Fibroblast of mammary gland (primary cell): ENCODE measurements around the gene MAK.
"Not testable (repeated sequence)": the region's sequence is repeated elsewhere in the genome, so short reads cannot be mapped to it uniquely, and the experiment has no call there.

Experiments
- DNase-seq: peaks from one replicate; pipeline ENCODE4 v3.0.0-alpha.2; 2010; ENCODE audit warnings: low read depth
- H3K4me3 ChIP-seq: 2 replicates; pipeline ENCODE4 v1.5.1; 2011; ENCODE audit warnings: low read depth, mild to moderate bottlenecking, low read length, moderate library complexity; ENCODE audit not compliant: control insufficient read depth
- CTCF ChIP-seq: conservative IDR thresholded peaks from 2 replicates; pipeline ENCODE4 v1.5.1; 2011; ENCODE audit warnings: low read depth, low read length, inconsistent platforms; ENCODE audit not compliant: control insufficient read depth, insufficient read depth

MAK gene

GRCh38 chr6:10749734-10750133 is 88.6 kb downstream of the MAK start:
- H3K4me3 ChIP-seq: no peak overlapping the region
- DNase-seq: no peak
- no peak for TF ChIP-seq CTCF

- H3K4me3 ChIP-seq: peak within 1 kb of the TSS; percentile 93
- peak; percentile 92 for DNase-seq
- TF ChIP-seq CTCF: no peak
Measured at GRCh38 chr6:10747251-10747972, 90.9 kb downstream of the MAK start, which contains the start of gene TMEM14B. TSS of gene TMEM14B (plus strand) at chr6:10747805. CDS start at chr6:10749246, 1,441 bp downstream.

GRCh38 chr6:10746915-10747250 is 91.5 kb downstream of the MAK start:
- DNase-seq: no peak
- no peak for TF ChIP-seq CTCF
- peak overlapping the region; percentile 93 for H3K4me3 ChIP-seq

GRCh38 chr6:10745116-10745515 is 93.2 kb downstream of the MAK start:
- no peak for DNase-seq
- TF ChIP-seq CTCF: no peak
- no peak overlapping the region for H3K4me3 ChIP-seq

GRCh38 chr6:10743515-10743914 is 94.8 kb downstream of the MAK start:
- no peak overlapping the region for H3K4me3 ChIP-seq
- no peak for DNase-seq
- TF ChIP-seq CTCF: no peak

- DNase-seq: no peak
- no peak for TF ChIP-seq CTCF
- no peak overlapping the region for H3K4me3 ChIP-seq
Measured at GRCh38 chr6:10742251-10742650, 96.1 kb downstream of the MAK start.

GRCh38 chr6:10741643-10742042 is 96.7 kb downstream of the MAK start:
- DNase-seq, H3K4me3 ChIP-seq: not testable (repeated sequence)
